IPS DF 6.9 (cell line): Measurements from ENCODE around the gene SPDYE6.

Experiments
- DNase-seq: peaks from one replicate; pipeline ENCODE4 v3.0.0-alpha.2; 2013; ENCODE audit warnings: low read depth, low spot score
- H3K27ac ChIP-seq: one replicate; pipeline ENCODE4 v1.5.1; 2013; ENCODE audit warnings: low read length, control low read depth
- H3K27me3 ChIP-seq: 2 replicates; pipeline ENCODE4 v1.6.1; 2013; ENCODE audit warnings: mild to moderate bottlenecking, low read length; ENCODE audit not compliant: control insufficient read depth, insufficient read depth
- H3K36me3 ChIP-seq: 2 replicates; pipeline ENCODE4 v1.6.1; 2013; ENCODE audit warnings: low read length; ENCODE audit not compliant: control insufficient read depth, insufficient read depth
- H3K4me1 ChIP-seq: 2 replicates; pipeline ENCODE4 v1.6.1; 2013; ENCODE audit warnings: low read length; ENCODE audit not compliant: control insufficient read depth, insufficient read depth
- H3K4me3 ChIP-seq: 2 replicates; pipeline ENCODE4 v1.5.1; 2013; ENCODE audit warnings: mild to moderate bottlenecking, low read length
- H3K9me3 ChIP-seq: 2 replicates; pipeline ENCODE4 v1.6.1; 2013; ENCODE audit warnings: low read length, inconsistent platforms; ENCODE audit not compliant: control insufficient read depth, insufficient read depth
- WGBS: extraction: QIAGEN DNeasy Blood & Tissue Kit; methylation state at CpG from one replicate; pipeline ENCODE4 v1.1.7; 2013; ENCODE audit warnings: mixed read lengths, missing lambda C conversion rate; ENCODE audit not compliant: insufficient read length, insufficient coverage; 5-methylcytosine and 5-hydroxymethylcytosine counted together

Gene SPDYE6

DNA sequence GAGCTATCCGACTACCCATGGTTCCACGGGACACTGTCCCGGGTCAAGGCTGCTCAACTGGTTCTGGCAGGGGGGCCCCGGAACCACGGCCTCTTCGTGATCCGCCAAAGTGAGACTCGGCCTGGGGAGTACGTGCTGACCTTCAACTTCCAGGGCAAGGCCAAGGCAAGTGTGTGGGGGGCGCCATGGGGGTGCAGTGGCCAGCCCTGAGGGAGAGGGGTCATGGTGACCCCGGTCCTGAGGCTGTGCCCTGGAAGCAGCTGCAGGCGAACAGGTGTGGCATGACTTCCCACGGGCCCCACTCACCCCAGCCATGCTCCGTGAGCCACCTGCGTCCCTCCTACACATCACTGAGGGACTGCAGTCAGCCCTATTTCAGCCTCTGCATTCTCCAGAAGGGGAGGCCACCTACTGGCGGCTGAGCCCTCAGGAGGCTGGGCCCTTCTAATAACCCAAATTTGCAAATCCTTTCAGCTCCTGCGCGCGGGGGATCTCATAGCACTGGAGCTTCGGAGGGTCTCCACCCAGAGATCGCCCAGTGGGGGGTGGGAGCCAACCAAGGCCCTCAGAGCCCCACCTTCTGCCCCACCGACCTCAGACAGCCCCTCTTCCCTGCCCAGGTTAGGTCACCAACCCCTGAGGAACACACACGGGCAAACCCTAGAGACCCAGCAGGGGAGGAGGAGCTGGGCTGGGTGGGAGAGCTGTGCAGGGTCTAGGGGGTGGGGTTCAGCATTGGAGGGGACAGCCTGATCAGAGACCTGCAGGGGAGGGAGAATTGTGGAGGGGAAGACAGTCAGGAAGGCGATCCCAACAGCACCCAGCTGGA, 38.8 kb downstream of the SPDYE6 start:
- no CpG with 5 or more reads among the region's 24 CpGs for WGBS
- Histone ChIP-seq H3K27me3 (no peaks in the 10 kb centered on the region), H3K9me3 (no peaks in the 10 kb centered on the region), H3K4me1 (peaks cover 6% of the 10 kb centered on the region), H3K36me3 (0 out of 2 replicates have a peak, but pooled peaks cover 2% of the 10 kb centered on the region), H3K27ac (no peak overlapping the region), H3K4me3 (no peak overlapping the region)
- DNase-seq = no peak

DNA sequence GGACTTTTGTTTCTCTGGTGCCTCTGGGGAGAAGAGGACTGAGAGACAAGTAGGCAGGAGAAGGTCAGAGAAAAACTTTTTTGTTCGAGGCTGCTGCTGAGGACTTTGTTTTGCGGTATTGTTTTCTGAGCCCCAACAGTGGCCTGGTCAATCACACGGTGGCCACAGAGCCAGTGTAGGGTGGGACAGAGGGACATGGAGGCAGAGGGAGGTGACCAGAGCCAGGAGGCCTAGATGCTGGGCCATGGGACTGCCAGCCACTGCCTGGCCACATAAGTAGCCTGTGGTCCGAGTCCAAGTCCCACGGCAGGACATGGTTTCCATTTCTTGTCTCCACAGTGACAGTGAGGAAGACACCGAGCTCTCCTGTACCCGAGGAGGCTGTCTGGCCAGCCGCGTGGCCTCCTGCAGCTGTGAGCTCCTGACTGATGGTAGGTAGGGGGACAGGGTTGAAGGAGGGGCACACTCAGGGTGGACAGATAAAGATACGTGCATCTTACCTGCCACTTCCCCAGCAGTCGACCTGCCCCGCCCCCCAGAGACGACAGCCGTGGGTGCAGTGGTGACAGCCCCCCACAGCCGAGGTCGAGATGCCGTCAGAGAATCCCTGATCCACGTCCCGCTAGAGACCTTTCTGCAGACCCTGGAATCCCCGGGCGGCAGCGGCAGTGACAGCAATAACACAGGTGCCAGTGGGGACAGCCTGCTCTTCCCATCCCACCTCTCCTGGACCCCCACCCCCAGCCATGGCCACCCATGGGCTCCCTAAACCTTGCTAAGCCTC, 42.1 kb downstream of the SPDYE6 start:
- H3K36me3 ChIP-seq = 0 out of 2 replicates have a peak, but pooled peaks cover 2% of the 10 kb centered on the region

DNA sequence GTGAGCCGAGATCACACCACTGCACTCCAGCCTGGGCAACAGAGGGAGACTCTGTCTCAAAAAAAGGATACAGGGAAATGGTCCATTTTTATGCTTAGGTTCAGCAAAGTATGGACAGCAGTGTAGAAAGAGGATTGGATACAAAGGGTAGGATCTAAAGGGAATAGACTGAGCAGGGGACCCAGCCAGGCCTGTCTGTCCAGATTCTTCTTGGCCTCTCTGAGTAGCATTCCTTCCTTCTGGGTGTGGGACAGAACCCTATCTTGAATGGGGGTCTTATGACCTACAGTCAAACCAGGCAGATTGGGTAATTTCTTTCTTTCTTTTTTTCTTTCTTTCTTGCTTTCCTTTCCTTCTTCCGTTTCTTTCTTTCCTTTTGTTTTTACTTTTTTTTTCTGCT, 43.9 kb downstream of the SPDYE6 start:
- Histone ChIP-seq H3K27ac (no peak overlapping the region), H3K36me3 (peaks cover 2% of the 10 kb centered on the region; the same call in 1 of the 2 replicates), H3K27me3 (no peaks in the 10 kb centered on the region), H3K4me3 (no peak overlapping the region), H3K4me1 (peaks cover 4% of the 10 kb centered on the region), H3K9me3 (no peaks in the 10 kb centered on the region)
- no CpG with 5 or more reads among the region's 2 CpGs for WGBS
- no peak for DNase-seq

More for the DNA sequence above, 42.1 kb downstream of the SPDYE6 start:
- no peak for DNase-seq
- H3K9me3 ChIP-seq = no peaks in the 10 kb centered on the region
- no peak overlapping the region for H3K4me3 ChIP-seq
- no CpG with 5 or more reads among the region's 22 CpGs for WGBS
- H3K4me1 ChIP-seq = peaks cover 2% of the 10 kb centered on the region
- H3K27ac ChIP-seq = no peak overlapping the region
- no peaks in the 10 kb centered on the region for H3K27me3 ChIP-seq

DNA sequence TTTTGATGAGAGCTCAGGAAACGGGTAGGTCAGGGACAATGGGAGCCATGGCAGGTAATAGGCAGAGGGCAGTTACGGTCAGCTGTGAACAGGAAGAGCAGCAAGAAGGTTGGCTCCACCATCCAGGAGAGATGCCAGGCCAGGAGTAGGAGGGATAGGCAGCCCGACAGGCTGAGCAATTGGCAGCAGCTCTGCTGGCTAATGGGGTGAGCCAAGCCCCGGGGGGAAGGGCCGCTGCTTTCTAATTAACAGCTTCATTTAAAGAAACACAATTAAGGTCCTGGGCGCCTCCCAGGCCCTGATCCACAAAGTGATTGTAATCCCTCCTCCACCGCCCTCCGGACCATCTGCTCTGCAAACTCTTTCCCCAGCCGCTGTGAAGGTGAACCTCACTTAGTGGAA, 45.8 kb downstream of the SPDYE6 start:
- peaks cover 2% of the 10 kb centered on the region; the same call in 1 of the 2 replicates for H3K36me3 ChIP-seq
- peaks cover 7% of the 10 kb centered on the region for H3K4me1 ChIP-seq
- no peak overlapping the region for H3K27ac ChIP-seq
- H3K4me3 ChIP-seq = no peak overlapping the region
- no CpG with 5 or more reads among the region's 9 CpGs for WGBS
- DNase-seq = no peak
- H3K9me3 ChIP-seq = no peaks in the 10 kb centered on the region
- no peaks in the 10 kb centered on the region for H3K27me3 ChIP-seq

DNA sequence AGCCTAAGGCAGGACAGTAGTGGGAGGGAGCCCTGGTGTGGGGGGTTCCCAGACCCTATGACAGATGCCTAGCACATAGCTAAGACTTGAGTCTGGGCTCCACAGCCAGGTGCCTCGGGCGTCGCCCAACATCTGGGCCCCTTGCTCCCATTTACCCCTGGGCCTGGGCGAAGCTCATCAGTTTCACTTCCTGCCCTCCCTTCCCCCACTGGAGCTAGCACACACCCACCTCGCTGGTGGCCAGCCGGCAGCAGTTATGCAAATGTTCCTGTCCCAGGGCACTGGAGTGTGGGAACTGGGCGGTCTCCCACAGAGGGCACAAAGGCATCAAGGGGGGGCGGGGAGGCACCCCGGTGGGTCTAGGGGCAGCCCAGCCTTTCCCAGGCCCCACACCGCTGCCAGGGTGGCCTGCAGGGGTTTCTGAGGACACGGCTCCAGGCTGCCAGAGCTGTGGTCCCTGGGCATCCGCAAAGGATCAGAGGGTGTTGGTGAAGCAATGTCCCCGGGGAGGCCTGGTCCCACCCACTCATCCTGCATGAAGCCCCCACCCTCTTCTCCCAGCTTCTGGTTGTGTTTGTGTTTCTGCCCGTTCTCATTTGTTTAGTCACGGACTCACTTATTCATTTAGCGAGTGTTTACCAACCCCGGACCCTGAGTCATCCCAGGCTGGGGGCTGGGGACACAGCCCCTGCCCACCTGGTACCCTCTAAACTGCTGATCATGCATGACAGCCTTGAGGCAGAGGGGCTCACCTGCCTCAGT, 49.1 kb downstream of the SPDYE6 start:
- H3K4me1 ChIP-seq = peaks cover 7% of the 10 kb centered on the region
- no peak overlapping the region for H3K4me3 ChIP-seq
- no peaks in the 10 kb centered on the region for H3K9me3 ChIP-seq
- no CpG with 5 or more reads among the region's 17 CpGs for WGBS
- H3K27ac ChIP-seq = no peak overlapping the region
- no peaks in the 10 kb centered on the region for H3K27me3 ChIP-seq
- DNase-seq = no peak
- no peaks in the 10 kb centered on the region; the same call in 1 of the 2 replicates for H3K36me3 ChIP-seq

DNA sequence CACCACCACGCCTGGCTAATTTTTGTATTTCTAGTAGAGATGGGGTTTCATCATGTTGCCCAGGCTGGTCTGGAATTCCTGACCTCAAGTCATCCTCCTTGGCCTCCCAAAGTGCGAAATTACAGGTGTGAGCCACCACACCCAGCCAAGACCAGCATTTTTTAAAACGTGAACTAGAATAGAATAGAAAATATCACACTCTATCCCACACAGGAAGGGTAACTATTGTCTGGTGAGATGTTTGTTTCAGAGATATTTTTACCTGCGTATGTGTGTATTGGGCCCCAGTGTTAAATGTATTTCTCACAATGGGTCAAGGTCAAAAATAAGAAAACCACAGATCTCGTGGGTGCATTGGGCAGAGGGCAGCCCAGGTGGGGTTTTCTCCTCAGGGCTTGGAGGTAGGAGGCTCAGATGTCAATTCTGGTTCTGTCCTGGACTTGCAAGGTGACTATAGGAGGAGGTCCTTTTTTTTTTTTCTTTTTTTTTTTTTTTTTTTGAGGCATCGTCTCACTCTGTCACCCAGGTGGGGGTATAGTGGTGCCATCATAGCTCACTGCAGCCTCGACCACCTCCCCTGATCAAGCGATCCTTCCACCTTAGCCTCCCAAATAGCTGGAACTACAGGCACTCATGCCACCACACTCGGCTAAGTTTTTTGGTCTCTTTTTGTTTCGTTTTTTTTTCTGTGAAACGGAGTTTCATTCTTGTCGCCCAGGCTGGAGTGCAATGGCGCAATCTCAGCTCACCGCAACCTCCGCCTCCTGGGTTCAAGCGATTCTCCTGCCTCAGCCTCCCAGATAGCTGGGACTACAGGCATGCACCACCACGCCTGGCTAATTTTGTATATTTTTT, 50.6 kb downstream of the SPDYE6 start:
- H3K27me3 ChIP-seq = no peaks in the 10 kb centered on the region
- DNase-seq = no peak
- H3K4me1 ChIP-seq = peaks cover 8% of the 10 kb centered on the region

DNA sequence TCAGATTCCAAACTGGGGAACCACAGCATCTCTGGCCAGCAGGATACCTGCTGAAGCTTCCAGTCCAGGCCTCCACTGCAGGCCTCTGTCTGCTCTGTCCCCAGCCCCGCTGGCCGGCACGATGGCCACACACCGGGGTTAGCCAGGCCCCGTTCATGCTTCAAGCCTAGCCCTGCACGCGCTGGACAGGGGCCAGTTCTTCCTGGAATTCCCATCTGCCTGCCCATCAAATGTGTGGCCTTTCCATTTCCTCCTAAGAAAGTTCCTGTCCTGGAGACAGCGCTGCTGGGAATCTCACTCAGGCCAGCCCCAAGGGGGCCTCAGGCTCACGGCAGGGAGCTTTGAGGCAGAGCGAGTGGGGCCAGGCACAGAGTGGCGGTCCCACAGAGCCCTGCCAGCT, 51.6 kb downstream of the SPDYE6 start:
- peaks cover 8% of the 10 kb centered on the region for H3K4me1 ChIP-seq
- no peaks in the 10 kb centered on the region for H3K9me3 ChIP-seq
- H3K27ac ChIP-seq = no peak overlapping the region
- H3K4me3 ChIP-seq = no peak overlapping the region
- no CpG with 5 or more reads among the region's 11 CpGs for WGBS
- no peaks in the 10 kb centered on the region for H3K27me3 ChIP-seq
- no peak for DNase-seq
- no peaks in the 10 kb centered on the region; the same call in 1 of the 2 replicates for H3K36me3 ChIP-seq

More for the DNA sequence above, 50.6 kb downstream of the SPDYE6 start:
- H3K9me3 ChIP-seq = no peaks in the 10 kb centered on the region
- no peak overlapping the region for H3K27ac ChIP-seq
- no peak overlapping the region for H3K4me3 ChIP-seq
- WGBS = no CpG with 5 or more reads among the region's 17 CpGs
- H3K36me3 ChIP-seq = no peaks in the 10 kb centered on the region; the same call in 1 of the 2 replicates

DNA sequence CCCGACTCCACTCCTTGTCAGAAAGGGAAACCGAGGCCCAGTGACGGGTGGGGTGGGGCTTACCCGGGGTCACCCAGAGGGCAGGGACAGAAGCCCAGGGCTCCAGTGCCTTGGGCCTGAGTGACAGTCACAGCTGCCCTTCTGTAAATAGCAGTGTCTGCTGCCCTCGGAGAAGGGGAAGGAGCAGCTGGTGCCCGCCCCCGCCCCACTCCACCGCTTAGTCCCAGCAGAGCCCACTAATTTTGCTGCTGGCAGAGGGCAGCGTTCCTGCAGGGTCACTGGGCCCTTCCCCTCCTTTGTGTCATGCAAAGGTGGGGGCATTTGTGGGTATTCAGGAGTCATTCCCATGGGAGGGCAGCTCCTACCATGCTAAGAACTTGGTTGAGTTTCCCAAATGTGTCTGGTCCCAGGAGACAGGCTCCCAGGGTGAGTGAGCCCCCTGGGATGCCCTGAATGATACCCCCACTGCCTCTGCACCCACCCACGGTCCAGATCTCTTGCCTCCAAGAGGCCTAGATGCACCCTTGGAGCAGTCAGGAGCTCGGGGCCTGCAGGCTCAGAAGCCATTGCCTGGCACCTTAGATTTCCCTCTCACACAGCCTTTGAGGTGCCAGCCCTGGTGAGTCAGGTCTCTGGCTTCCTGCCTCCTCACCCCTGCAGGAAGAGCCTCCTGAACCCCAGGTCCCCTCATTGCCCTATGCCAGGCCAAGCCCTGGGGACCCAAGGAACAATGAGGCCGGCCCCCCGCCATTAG, 52.4 kb downstream of the SPDYE6 start:
- DNase-seq = no peak
- no peaks in the 10 kb centered on the region for H3K9me3 ChIP-seq
- no peaks in the 10 kb centered on the region; the same call in 1 of the 2 replicates for H3K36me3 ChIP-seq
- peaks cover 8% of the 10 kb centered on the region for H3K4me1 ChIP-seq
- WGBS = no CpG with 5 or more reads among the region's 13 CpGs
- no peak overlapping the region for H3K27ac ChIP-seq
- no peak overlapping the region for H3K4me3 ChIP-seq
- no peaks in the 10 kb centered on the region for H3K27me3 ChIP-seq

DNA sequence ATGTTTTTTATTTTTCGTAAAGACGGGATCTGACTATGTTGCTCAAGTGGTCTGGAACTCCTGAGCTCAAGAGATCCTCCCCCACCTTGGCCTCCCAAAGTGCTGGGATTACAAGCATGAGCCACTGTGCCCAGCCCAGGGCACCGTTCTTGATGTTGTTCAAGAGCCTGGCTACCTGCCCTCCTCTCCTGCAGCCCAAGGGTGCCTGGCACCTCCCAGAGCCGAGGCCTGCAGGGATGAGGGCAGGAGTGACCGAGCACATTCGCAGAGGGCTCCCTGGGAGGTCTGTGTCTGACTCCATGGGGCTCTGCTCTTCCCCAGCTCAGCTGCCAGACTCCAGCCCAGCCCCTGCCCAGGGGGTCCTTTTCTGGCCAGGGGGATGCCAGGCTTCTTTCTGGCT, 54.2 kb downstream of the SPDYE6 start:
- peaks cover 5% of the 10 kb centered on the region for H3K4me1 ChIP-seq
- no peaks in the 10 kb centered on the region for H3K36me3 ChIP-seq
- WGBS = no CpG with 5 or more reads among the region's 6 CpGs
- no peaks in the 10 kb centered on the region for H3K9me3 ChIP-seq
- no peaks in the 10 kb centered on the region for H3K27me3 ChIP-seq
- no peak overlapping the region for H3K4me3 ChIP-seq
- no peak overlapping the region for H3K27ac ChIP-seq
- DNase-seq = no peak
